B cell (primary cell): ENCODE results near the gene VTCN1. TPM values are rescaled to one million over a fixed set of nuclear protein-coding genes. Genes with fewer than 3 reads are reported as not detected.

Experiments used
- ATAC-seq: fragments of 200-7000 bp; cut with Tn5 transposase; one replicate; pipeline ENCODE4 v1.10.0; 2021; ENCODE audit warnings: low read depth, mild to moderate bottlenecking, moderate number of reproducible peaks, moderate library complexity
- CTCF ChIA-PET: fragments of 350-600 bp; sonication (Branson Sonifier 250); formaldehyde crosslinking; loops from one replicate; lab custom pipeline; 2021; ENCODE audit warnings: antibody characterized with exemption, inconsistent platforms; lab: Charles Lee
- POLR2A ChIA-PET: fragments of 350-600 bp; sonication (Branson Sonifier 250); formaldehyde crosslinking; loops from one replicate; lab custom pipeline; 2021; ENCODE audit warnings: antibody characterized with exemption; lab: Charles Lee
- DNase-seq: peaks from one replicate; pipeline ENCODE4 v3.0.0; 2013
- H2AFZ ChIP-seq: 2 replicates; pipeline ENCODE4 v1.6.1; 2012; ENCODE audit warnings: mild to moderate bottlenecking, low read depth, low read length; ENCODE audit not compliant: insufficient read depth, poor library complexity, severe bottlenecking
- H3K27ac ChIP-seq, 2 donors: 1 replicate in 1 of 2; 2 replicates in 1 of 2; pipeline ENCODE4 v1.5.1; 2012 to 2013; ENCODE audit warnings: low read length in 2 of 2, mild to moderate bottlenecking in 2 of 2, moderate library complexity in 1 of 2
- H3K27me3 ChIP-seq, 4 experiments: fragments of 200-600 bp in 1 of 4; sonication (generic) in 1 of 4; replicated peaks in 1 of 4; 1 replicate in 2 of 4; 2 replicates in 2 of 4; pipeline versions ENCODE4 v1.6.1 to v1.7.0; 2013 to 2016; ENCODE audit warnings: low read length in 3 of 4, mild to moderate bottlenecking in 2 of 4, mixed read lengths in 1 of 4, moderate library complexity in 1 of 4; ENCODE audit not compliant: insufficient read depth in 4 of 4, control insufficient read depth in 3 of 4; ENCODE audit errors: control extremely low read depth in 1 of 4
- H3K36me3 ChIP-seq, 2 experiments: replicated peaks in 1 of 2; 1 replicate in 1 of 2; 2 replicates in 1 of 2; pipeline versions ENCODE4 v1.6.1 to v1.7.1; 2013; ENCODE audit warnings: low read length in 1 of 2; ENCODE audit not compliant: insufficient read depth in 2 of 2, control insufficient read depth in 1 of 2; ENCODE audit errors: control extremely low read depth in 1 of 2, extremely low read depth in 1 of 2
- H3K4me1 ChIP-seq, 2 donors: fragments of 200-600 bp in 1 of 2; sonication (generic) in 1 of 2; 1 replicate in 1 of 2; 2 replicates in 1 of 2; pipeline versions ENCODE4 v1.5.1 to v1.6.1; 2013 to 2017; ENCODE audit warnings: low read length in 2 of 2; ENCODE audit not compliant: control insufficient read depth in 2 of 2, insufficient read depth in 2 of 2
- H3K4me2 ChIP-seq: replicated peaks from 2 replicates; pipeline ENCODE3; 2012; ENCODE audit warnings: mild to moderate bottlenecking, low read depth, low read length; ENCODE audit not compliant: poor library complexity, severe bottlenecking
- H3K4me3 ChIP-seq, 5 experiments: fragments of 200-600 bp in 1 of 5; sonication (generic) in 1 of 5; 1 replicate in 3 of 5; 2 replicates in 2 of 5; pipeline versions ENCODE4 v1.5.1 to v1.7.0; 2011 to 2016; ENCODE audit warnings: low read length in 4 of 5, mild to moderate bottlenecking in 4 of 5, low read depth in 2 of 5, control low read depth in 1 of 5, moderate library complexity in 1 of 5; ENCODE audit not compliant: insufficient read depth in 1 of 5; ENCODE audit errors: control extremely low read depth in 1 of 5, extremely low read depth in 1 of 5
- H3K79me2 ChIP-seq: fragments of 200-600 bp; sonication (generic); one replicate; pipeline ENCODE4 v1.6.0; 2016; ENCODE audit warnings: low read length; ENCODE audit not compliant: control insufficient read depth, insufficient read depth
- H3K9ac ChIP-seq: fragments of 200-600 bp; sonication (generic); 2 replicates; pipeline ENCODE4 v1.6.1; 2017; ENCODE audit warnings: mild to moderate bottlenecking, low read length, moderate library complexity
- H3K9me3 ChIP-seq, 3 donors: one replicate each; pipeline versions ENCODE4 v1.6.1 to v1.7.1; 2013; ENCODE audit warnings: low read length in 2 of 3; ENCODE audit not compliant: control insufficient read depth in 2 of 3, insufficient read depth in 1 of 3; ENCODE audit errors: control extremely low read depth in 1 of 3
- H4K20me1 ChIP-seq: 2 replicates; pipeline ENCODE4 v1.6.0; 2012; ENCODE audit warnings: mild to moderate bottlenecking, low read length; ENCODE audit not compliant: insufficient read depth, control insufficient read depth, poor library complexity, severe bottlenecking
- H3K27ac Mint-ChIP-seq: one replicate; pipeline ENCODE4 v1.8.0; 2021; ENCODE audit warnings: mixed read lengths
- H3K27me3 Mint-ChIP-seq: one replicate; pipeline ENCODE4 v1.8.0; 2021; ENCODE audit warnings: mixed read lengths
- H3K4me1 Mint-ChIP-seq: one replicate; pipeline ENCODE4 v1.8.0; 2021; ENCODE audit warnings: mixed read lengths
- H3K4me3 Mint-ChIP-seq: one replicate; pipeline ENCODE4 v1.8.0; 2021; ENCODE audit warnings: mixed read lengths
- H3K9me3 Mint-ChIP-seq: one replicate; pipeline ENCODE4 v1.8.0; 2022; ENCODE audit warnings: mixed read lengths; ENCODE audit not compliant: insufficient read depth
- EZH2 ChIP-seq: IDR thresholded peaks from 2 replicates; pipeline ENCODE4 v1.6.1; 2012; ENCODE audit warnings: borderline replicate concordance, low read depth, mild to moderate bottlenecking, moderate library complexity, low read length; ENCODE audit not compliant: insufficient read depth, poor library complexity, severe bottlenecking
- WGBS: methylation state at CpG from one replicate; pipeline ENCODE4 v1.1.5; 2013; ENCODE audit warnings: missing lambda C conversion rate; ENCODE audit not compliant: insufficient coverage; 5-methylcytosine and 5-hydroxymethylcytosine counted together
- intact Hi-C: fragments of 100-400 bp; cut with micrococcal nuclease; formaldehyde crosslinking; loops from one replicate; pipeline ENCODE4 v1.10.0; 2022
- polyA plus RNA-seq: library from polyadenylated mRNA; depleted of rRNA; stranded (reverse); fragments of >200 nt; gene quantifications from 2 replicates; pipeline ENCODE4 v1.2.3, GENCODE V29; 2012
- total RNA-seq, 2 donors: library from RNA; stranded (reverse); fragments of 120-200 nt in 1 of 2; gene quantifications; 1 replicate in 1 of 2; 2 replicates in 1 of 2; pipeline versions ENCODE4 v1.2.3 to v1.2.4, GENCODE V29; 2013 to 2022
- TF ChIP-seq, protein P1 (sequence below): fragments of 200-600 bp; IDR thresholded peaks from one replicate; pipeline ENCODE4 v1.8.0; 2022; ENCODE audit warnings: antibody characterized with exemption, mild to moderate bottlenecking

The VTCN1 gene
- total and polyA plus RNA-seq, 2 donors (not counting 1 experiment from before 2014, with no cell fraction given) = not detected

DNA sequence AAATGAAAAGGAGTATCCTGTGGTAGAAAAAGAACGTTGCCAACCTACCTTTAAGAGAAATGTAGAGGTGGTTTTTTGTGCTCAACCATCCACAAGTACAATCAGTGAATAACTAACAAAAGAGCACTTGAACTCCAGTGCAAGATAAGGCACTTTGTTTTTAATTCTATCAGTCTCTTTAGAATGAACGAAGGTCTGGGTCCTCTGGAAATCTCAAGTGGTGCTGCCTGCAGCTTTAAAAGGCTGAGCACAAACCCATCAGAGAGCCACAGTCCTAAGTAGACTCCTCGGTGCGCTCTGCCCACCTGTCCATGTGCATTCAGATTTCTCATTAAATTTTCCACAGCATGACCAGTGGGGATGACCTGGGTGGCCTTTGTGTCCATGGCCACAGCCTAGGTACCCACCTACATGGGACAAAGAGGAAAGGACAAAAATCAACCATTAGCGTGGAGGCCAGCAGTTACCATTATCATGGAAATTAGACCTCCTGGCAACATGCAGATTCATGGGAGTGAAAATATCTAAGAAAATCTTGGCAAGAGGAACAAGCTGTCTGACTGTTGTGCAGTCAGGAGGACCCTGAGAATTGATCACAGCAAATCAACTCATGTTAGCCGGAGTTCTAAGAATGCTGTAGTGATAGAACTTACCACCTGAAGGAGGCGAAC is 98.5 kb downstream of the VTCN1 start:
- CTCF ChIA-PET = interaction anchor here (0.7 to 5.1 kb wide), 4 partner anchors 10 to 46 kb away, joined by 3 to 27 read pairs (median 7); partner anchors contain the start of gene TRIM45

DNA sequence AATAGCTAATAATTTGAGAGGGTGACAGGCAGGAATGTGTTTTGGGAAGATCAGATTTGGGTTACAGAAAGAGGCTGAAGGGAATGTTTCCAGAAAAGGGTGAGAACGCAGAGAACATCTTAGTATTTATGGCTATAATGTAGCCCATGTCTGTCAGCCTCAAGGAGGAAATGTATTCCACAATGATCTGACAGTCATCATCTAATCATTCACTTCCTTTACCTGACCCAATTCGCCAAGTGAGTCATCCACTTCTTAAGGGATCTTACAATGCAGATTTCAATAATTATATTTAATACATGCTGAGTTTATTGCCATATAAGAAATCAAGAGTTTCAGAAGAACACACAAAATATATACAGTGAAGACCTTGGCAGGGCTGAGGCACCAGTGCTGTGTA is 100.0 kb downstream of the VTCN1 start:
- TF ChIP-seq, protein P1, sequence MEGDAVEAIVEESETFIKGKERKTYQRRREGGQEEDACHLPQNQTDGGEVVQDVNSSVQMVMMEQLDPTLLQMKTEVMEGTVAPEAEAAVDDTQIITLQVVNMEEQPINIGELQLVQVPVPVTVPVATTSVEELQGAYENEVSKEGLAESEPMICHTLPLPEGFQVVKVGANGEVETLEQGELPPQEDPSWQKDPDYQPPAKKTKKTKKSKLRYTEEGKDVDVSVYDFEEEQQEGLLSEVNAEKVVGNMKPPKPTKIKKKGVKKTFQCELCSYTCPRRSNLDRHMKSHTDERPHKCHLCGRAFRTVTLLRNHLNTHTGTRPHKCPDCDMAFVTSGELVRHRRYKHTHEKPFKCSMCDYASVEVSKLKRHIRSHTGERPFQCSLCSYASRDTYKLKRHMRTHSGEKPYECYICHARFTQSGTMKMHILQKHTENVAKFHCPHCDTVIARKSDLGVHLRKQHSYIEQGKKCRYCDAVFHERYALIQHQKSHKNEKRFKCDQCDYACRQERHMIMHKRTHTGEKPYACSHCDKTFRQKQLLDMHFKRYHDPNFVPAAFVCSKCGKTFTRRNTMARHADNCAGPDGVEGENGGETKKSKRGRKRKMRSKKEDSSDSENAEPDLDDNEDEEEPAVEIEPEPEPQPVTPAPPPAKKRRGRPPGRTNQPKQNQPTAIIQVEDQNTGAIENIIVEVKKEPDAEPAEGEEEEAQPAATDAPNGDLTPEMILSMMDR = no peak
- no peak for TF ChIP-seq EZH2
- ATAC-seq (no peak), DNase-seq (no peak)
- Histone ChIP-seq H3K27ac (no peak overlapping the region), H3K79me2 (no peaks in the 10 kb centered on the region), H3K4me1 (no peaks in the 10 kb centered on the region), H3K4me3 (no peak overlapping the region), H3K9ac (no peak overlapping the region), H3K9me3 (no peaks in the 10 kb centered on the region), H4K20me1 (no peaks in the 10 kb centered on the region), H3K27me3 (no peaks in the 10 kb centered on the region), H2AFZ (no peak overlapping the region), H3K4me2 (no peak overlapping the region), H3K36me3 (no peaks in the 10 kb centered on the region)
- H3K27ac Mint-ChIP-seq = no peak overlapping the region
- no peaks in the 10 kb centered on the region for H3K9me3 Mint-ChIP-seq
- no peaks in the 10 kb centered on the region for H3K27me3 Mint-ChIP-seq
- ChIA-PET POLR2A (no interaction called here), CTCF (interaction anchor here (1.4 to 3.0 kb wide), 2 partner anchors 11 to 18 kb away, joined by 3 to 11 read pairs; partner anchors contain the start of gene TRIM45)
- no CpG with 5 or more reads among the region's 2 CpGs for WGBS
- no peak overlapping the region for H3K4me3 Mint-ChIP-seq
- intact Hi-C loops = no loop called here
- H3K4me1 Mint-ChIP-seq = peaks cover 3% of the 10 kb centered on the region

More for the DNA sequence above, 98.5 kb downstream of the VTCN1 start:
- Histone ChIP-seq H3K79me2 (no peaks in the 10 kb centered on the region), H3K9me3 (no peaks in the 10 kb centered on the region), H3K4me3 (no peak overlapping the region), H3K27me3 (no peaks in the 10 kb centered on the region), H3K4me1 (no peaks in the 10 kb centered on the region), H4K20me1 (no peaks in the 10 kb centered on the region), H3K36me3 (no peaks in the 10 kb centered on the region), H2AFZ (no peak overlapping the region), H3K9ac (no peak overlapping the region), H3K4me2 (no peak overlapping the region), H3K27ac (no peak overlapping the region)
- no peak overlapping the region for H3K4me3 Mint-ChIP-seq
- peaks cover 3% of the 10 kb centered on the region for H3K4me1 Mint-ChIP-seq
- WGBS = 96% methylated on average over 3 of the region's 7 CpGs
- POLR2A ChIA-PET = interaction anchor here (0.6 kb wide), 1 partner anchor 45 kb away, joined by 8 read pairs; no protein-coding TSS in a partner anchor
- no peak for DNase-seq
- intact Hi-C loops = no loop called here
- no peak overlapping the region for H3K27ac Mint-ChIP-seq
- TF ChIP-seq, protein P1 = no peak
- TF ChIP-seq EZH2 = no peak
- ATAC-seq = no peak
- H3K9me3 Mint-ChIP-seq = no peaks in the 10 kb centered on the region
- no peaks in the 10 kb centered on the region for H3K27me3 Mint-ChIP-seq
